OCI-LY3 (cell line): ENCODE measurements around the gene RAB29.

Source experiments
- CTCF ChIP-seq: fragments of 200-600, 300-600 bp; sonication (generic); IDR thresholded peaks from 2 replicates; pipeline ENCODE4 v1.5.1; 2014; ENCODE audit warnings: antibody characterized with exemption, low read length, low read depth
- EZH2phosphoT487 ChIP-seq: fragments of 200-600 bp; shearing (Covaris generic); IDR thresholded peaks from 2 replicates; pipeline ENCODE4 v1.6.1; 2018; ENCODE audit warnings: antibody characterized with exemption, mixed run types, low read depth

GRCh38 chr1:205726619-205727125 lies 48.6 kb downstream of the RAB29 start:
- no peak for TF ChIP-seq CTCF
- no peak for TF ChIP-seq EZH2phosphoT487
